CD4-positive, alpha-beta T cell (primary cell): ENCODE data around the gene CCM2L. TPM values are rescaled to one million over a fixed set of nuclear protein-coding genes. Genes with fewer than 3 reads are reported as not detected.

ENCODE experiments used
- ATAC-seq: fragments of 200-7000 bp; cut with Tn5 transposase; one replicate; pipeline ENCODE4 v1.10.0; 2022; ENCODE audit warnings: mild to moderate bottlenecking; ENCODE audit not compliant: poor library complexity
- CTCF ChIA-PET: fragments of 350-600 bp; sonication (Branson Sonifier 250); formaldehyde crosslinking; loops from one replicate; lab custom pipeline; 2021; ENCODE audit warnings: antibody characterized with exemption, inconsistent platforms; lab: Charles Lee
- POLR2A ChIA-PET: fragments of 350-600 bp; sonication (Branson Sonifier 250); formaldehyde crosslinking; loops from one replicate; lab custom pipeline; 2021; ENCODE audit warnings: antibody characterized with exemption, inconsistent platforms; lab: Charles Lee
- DNase-seq, 14 experiments: peaks; one replicate each; pipeline ENCODE4 v3.0.0-alpha.2; 2013 to 2020; ENCODE audit warnings: mixed read lengths in 2 of 14
- H3K27ac ChIP-seq, 2 donors: one replicate each; pipeline versions ENCODE4 v1.5.1 to v1.7.0; 2013; ENCODE audit warnings: low read length in 2 of 2, low read depth in 1 of 2, mild to moderate bottlenecking in 1 of 2
- H3K27me3 ChIP-seq, 2 experiments: 1 replicate in 1 of 2; 2 replicates in 1 of 2; pipeline versions ENCODE4 v1.6.1 to v1.7.0; 2013; ENCODE audit warnings: low read length in 2 of 2, control low read depth in 1 of 2, mild to moderate bottlenecking in 1 of 2, moderate library complexity in 1 of 2; ENCODE audit not compliant: insufficient read depth in 2 of 2, control insufficient read depth in 1 of 2
- H3K36me3 ChIP-seq: one replicate; pipeline ENCODE4 v1.6.1; 2013; ENCODE audit warnings: low read length, control low read depth; ENCODE audit not compliant: insufficient read depth
- H3K4me1 ChIP-seq: one replicate; pipeline ENCODE4 v1.6.1; 2013; ENCODE audit warnings: low read length, control low read depth; ENCODE audit not compliant: insufficient read depth
- H3K4me3 ChIP-seq: one replicate; pipeline ENCODE4 v1.5.1; 2013; ENCODE audit warnings: mild to moderate bottlenecking, low read length, moderate library complexity
- H3K9me3 ChIP-seq, 2 experiments: 1 replicate in 1 of 2; 2 replicates in 1 of 2; pipeline versions ENCODE4 v1.6.1 to v1.7.0; 2013; ENCODE audit warnings: low read length in 2 of 2, mild to moderate bottlenecking in 2 of 2, control low read depth in 1 of 2, moderate library complexity in 1 of 2; ENCODE audit not compliant: control insufficient read depth in 1 of 2, insufficient read depth in 1 of 2
- H3K27ac Mint-ChIP-seq: one replicate; pipeline ENCODE4 v1.8.0; 2020; ENCODE audit warnings: mixed read lengths
- H3K27me3 Mint-ChIP-seq: one replicate; pipeline ENCODE4 v1.8.0; 2021; ENCODE audit warnings: mixed read lengths
- H3K36me3 Mint-ChIP-seq: one replicate; pipeline ENCODE4 v1.8.0; 2021; ENCODE audit warnings: low read depth, mixed read lengths
- H3K4me1 Mint-ChIP-seq: one replicate; pipeline ENCODE4 v1.8.0; 2021; ENCODE audit warnings: low read depth, mixed read lengths
- H3K4me3 Mint-ChIP-seq: one replicate; pipeline ENCODE4 v1.8.0; 2020; ENCODE audit warnings: mild to moderate bottlenecking, mixed read lengths
- H3K9me3 Mint-ChIP-seq: one replicate; pipeline ENCODE4 v1.8.0; 2020; ENCODE audit warnings: mixed read lengths
- CTCF ChIP-seq: fragments of 200-600 bp; IDR thresholded peaks from one replicate; pipeline ENCODE4 v1.8.0; 2022; ENCODE audit warnings: antibody characterized with exemption, mild to moderate bottlenecking
- intact Hi-C, 2 experiments: fragments of 100-400 bp; cut with DNase I in 1 of 2; cut with micrococcal nuclease in 1 of 2; formaldehyde crosslinking; loops; one replicate each; pipeline versions ENCODE4 v1.15.1 to v1.9.0; 2023 to 2025; cut with DNase I, micrococcal nuclease
- total RNA-seq, 174 experiments: library from RNA in 2 of 174; stranded (reverse) in 2 of 174; gene quantifications; one replicate each; pipeline ENCODE4 v1.2.3 and lab custom pipeline; 2021 to 2026

CCM2L gene
- total RNA-seq, 2 experiments from 2014 or later = not detected

- Histone ChIP-seq H3K4me1 (peaks cover 22% of the 10 kb centered on the region), H3K27me3 (peaks cover 32 to 67% of the 10 kb centered on the region in 2 experiments), H3K4me3 (peak overlapping the region; percentile 54), H3K36me3 (no peaks in the 10 kb centered on the region), H3K27ac (no peak overlapping the region), H3K9me3 (no peaks in the 10 kb centered on the region)
- Mint-ChIP-seq H3K9me3 (no peaks in the 10 kb centered on the region), H3K4me3 (peak overlapping the region; percentile 84), H3K27me3 (peaks cover 82% of the 10 kb centered on the region), H3K27ac (no peak overlapping the region), H3K36me3 (no peaks in the 10 kb centered on the region), H3K4me1 (peaks cover 25% of the 10 kb centered on the region)
- DNase-seq = peak; percentile 12 to 65 (median 34)
- TF ChIP-seq CTCF = peak; percentile 11
- intact Hi-C loops = no loop called here
- POLR2A ChIA-PET = no interaction called here
- peak; percentile 47 for ATAC-seq
- CTCF ChIA-PET = interaction anchor here (1.0 to 2.7 kb wide), 2 partner anchors 13 to 166 kb away, joined by 5 to 10 read pairs; no protein-coding TSS in a partner anchor
Observed at GRCh38 chr20:32018269-32019155, 8.3 kb downstream of the CCM2L start.

- TF ChIP-seq CTCF = no peak
- H3K36me3 ChIP-seq = no peaks in the 10 kb centered on the region
- H3K9me3 ChIP-seq = no peaks in the 10 kb centered on the region
- ATAC-seq (no peak), DNase-seq (peak in 4 of 14 experiments; percentile 3 to 28 (median 17))
- no peak overlapping the region for H3K27ac ChIP-seq
- Mint-ChIP-seq H3K9me3 (no peaks in the 10 kb centered on the region), H3K36me3 (no peaks in the 10 kb centered on the region), H3K4me1 (peaks cover 25% of the 10 kb centered on the region), H3K27ac (no peak overlapping the region), H3K27me3 (peaks cover 88% of the 10 kb centered on the region), H3K4me3 (peak overlapping the region; percentile 90)
- intact Hi-C loops = no loop called here
- POLR2A ChIA-PET = no interaction called here
- no peak overlapping the region for H3K4me3 ChIP-seq
- H3K4me1 ChIP-seq = peaks cover 22% of the 10 kb centered on the region
- CTCF ChIA-PET = interaction anchor here (2.7 kb wide), 1 partner anchor 12 kb away, joined by 10 read pairs; no protein-coding TSS in a partner anchor
- peaks cover 32 to 67% of the 10 kb centered on the region in 2 experiments for H3K27me3 ChIP-seq
Observed at GRCh38 chr20:32019156-32019510, 8.9 kb downstream of the CCM2L start.

GRCh38 chr20:32019563-32020463 is 9.6 kb downstream of the CCM2L start:
- peaks cover 22% of the 10 kb centered on the region for H3K4me1 ChIP-seq
- H3K4me1 Mint-ChIP-seq = peaks cover 25% of the 10 kb centered on the region
- CTCF ChIA-PET = interaction anchor here (1.0 to 2.7 kb wide), 2 partner anchors 12 to 167 kb away, joined by 3 to 10 read pairs; no protein-coding TSS in a partner anchor
- H3K9me3 ChIP-seq = no peaks in the 10 kb centered on the region
- POLR2A ChIA-PET = no interaction called here
- TF ChIP-seq CTCF = no peak
- peaks cover 32 to 67% of the 10 kb centered on the region in 2 experiments for H3K27me3 ChIP-seq
- peaks cover 88% of the 10 kb centered on the region for H3K27me3 Mint-ChIP-seq
- ATAC-seq = no peak
- H3K36me3 ChIP-seq = no peaks in the 10 kb centered on the region
- no peak overlapping the region for H3K27ac ChIP-seq
- no peak for DNase-seq
- no peaks in the 10 kb centered on the region for H3K9me3 Mint-ChIP-seq
- H3K4me3 ChIP-seq = no peak overlapping the region
- no peaks in the 10 kb centered on the region for H3K36me3 Mint-ChIP-seq
- peak overlapping the region; percentile 90 for H3K4me3 Mint-ChIP-seq
- no peak overlapping the region for H3K27ac Mint-ChIP-seq
- intact Hi-C loops = loop anchor here in 1 of 2 experiments (5.0 kb wide), 1 partner anchor 143 kb away; no protein-coding TSS in a partner anchor
